Stimulated activated CD4-positive, alpha-beta T cell treated with anti-CD3 and anti-CD28 coated beads, Interleukin-2, amount 100 ng/mL, for 24 hours (primary cell): ENCODE measurements around the gene PRKAG2.

Source experiments
- DNase-seq, 2 donors: peaks; one replicate each; pipeline ENCODE4 v3.0.0-alpha.2; 2020

Gene PRKAG2

GRCh38 chr7:151721236-151721635, 155.7 kb downstream of the PRKAG2 start:
- no peak for DNase-seq

GRCh38 chr7:151720280-151720679, 156.6 kb downstream of the PRKAG2 start:
- no peak for DNase-seq

DNA sequence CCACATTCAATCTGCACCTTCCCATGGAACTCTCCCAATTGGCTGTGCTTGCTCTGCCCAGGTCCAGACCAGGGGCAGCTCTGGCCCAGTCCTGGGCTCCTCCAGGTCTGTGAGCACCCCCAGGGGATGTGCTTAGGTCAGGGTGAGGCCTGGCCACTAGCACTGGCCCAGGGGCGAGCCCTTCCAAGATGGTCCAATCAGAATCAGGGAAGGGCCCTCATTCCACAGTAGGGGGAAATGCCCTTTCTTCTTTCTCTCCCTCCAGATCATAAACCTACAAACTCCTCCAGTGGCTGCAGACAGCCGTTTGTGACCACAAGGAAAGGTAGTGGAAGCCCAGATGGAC, 157.0 kb downstream of the PRKAG2 start:
- no peak for DNase-seq

DNA sequence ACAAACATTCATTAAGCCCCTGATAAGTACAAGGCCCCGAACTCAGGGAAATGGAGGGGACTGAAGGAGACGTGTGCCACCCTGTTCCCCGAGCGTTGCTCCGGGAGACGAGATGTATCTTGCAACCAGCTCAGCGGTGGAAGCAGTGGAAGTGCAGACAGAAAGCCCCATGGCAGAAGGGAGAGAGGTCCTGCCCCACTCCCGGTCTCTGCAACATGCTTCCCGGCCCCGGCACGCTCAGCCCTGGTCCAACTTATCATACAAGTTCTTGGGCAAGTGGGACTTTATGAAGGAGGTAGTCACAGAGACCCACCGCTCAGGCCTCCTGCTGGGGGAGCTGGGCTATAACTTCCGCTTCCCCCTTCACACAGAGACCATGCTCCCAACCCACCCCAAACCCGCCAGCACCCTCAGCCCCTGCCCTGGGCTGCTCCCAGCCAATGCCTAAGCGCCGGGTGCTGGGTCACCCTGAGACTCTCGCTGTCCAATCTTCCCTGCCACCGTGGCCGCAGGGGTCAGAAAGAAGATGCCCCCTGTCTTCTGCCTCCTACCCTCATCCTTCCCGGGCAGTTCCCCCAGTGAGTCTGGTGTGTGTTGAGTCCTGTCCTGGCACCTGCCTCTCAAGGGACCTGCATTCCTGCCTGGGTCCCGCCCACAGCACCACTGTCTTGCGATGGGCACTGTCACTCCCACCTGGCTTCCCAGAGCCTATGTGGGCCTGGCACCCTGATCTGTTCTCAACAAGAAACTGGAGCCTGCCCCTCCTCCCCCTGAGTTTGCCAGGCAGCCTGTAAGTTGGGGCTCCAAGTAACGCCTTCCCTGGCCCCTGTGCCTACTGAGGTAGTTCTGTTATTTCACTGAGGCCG, 157.7 kb downstream of the PRKAG2 start:
- no peak for DNase-seq

DNA sequence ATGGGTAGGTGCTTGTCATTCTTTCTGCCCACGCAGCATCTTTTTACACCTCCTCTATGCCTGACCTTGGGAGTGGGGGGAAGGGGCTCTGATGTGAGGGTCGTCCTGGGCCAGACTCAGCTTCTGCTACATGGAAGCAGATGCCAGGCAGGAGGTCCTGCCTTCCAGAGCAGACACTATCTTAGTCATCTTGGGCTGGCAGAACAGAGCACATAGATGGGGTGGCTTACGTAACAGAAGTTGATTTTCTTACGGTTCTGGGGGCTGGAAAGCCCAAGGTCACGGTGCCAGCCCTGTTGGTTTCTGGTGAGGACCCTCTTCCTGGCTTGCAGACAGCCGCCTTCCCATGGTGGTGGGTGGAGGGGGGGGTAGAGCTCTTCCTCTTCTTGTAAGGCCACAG, 159.0 kb downstream of the PRKAG2 start:
- DNase-seq: no peak

- DNase-seq: no peak
Observed at GRCh38 chr7:151717415-151717814, 159.5 kb downstream of the PRKAG2 start.

- no peak for DNase-seq
Observed at GRCh38 chr7:151716323-151716722, 160.6 kb downstream of the PRKAG2 start.

DNA sequence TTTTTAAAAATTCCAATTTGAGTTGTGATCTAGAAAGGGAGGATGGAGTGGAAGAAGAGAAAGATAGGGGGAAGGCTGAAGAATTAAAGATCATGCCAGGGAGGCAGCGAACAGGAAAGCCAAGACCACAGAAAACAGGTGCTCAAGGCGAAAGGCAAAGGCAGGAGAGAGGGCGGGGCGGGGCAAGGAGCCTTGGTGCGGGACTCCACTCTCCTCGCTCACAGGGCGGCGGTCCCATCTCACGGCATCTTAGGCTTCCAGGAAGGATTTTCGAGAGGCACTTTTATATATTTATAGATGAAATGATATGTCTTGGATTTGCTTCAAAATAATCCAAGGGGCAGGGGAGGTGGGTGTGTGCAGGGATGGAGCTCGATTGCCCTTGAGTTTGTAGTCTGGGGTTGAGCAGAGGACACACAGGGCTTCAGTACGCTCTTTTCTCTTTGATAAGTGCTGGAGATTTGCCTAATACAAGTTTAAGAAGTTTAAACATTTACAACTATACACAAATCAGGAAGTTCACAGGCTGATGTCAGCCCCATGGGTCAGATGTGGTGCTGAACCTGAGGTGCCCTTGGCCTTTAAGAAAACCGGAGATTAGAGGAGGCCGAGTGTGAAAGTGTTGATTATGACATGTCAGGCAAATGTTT, 161.1 kb downstream of the PRKAG2 start:
- DNase-seq: no peak

- no peak for DNase-seq
Observed at GRCh38 chr7:151714201-151714600, 162.7 kb downstream of the PRKAG2 start.

DNA sequence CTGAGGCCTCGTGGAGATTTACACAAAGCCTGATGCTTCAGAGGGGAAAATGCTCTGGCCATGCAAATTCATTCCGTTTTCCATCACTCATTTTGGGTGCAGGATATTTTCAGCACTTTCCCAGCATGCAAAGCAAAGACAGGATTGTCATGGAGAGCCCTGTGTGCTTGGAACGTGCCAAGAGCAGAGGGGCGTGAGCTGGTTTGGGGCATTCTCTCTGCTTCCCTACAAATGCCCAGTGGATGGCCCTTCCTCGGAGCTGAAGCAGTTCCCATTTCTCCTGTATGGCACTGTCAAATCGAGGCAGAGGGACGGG, 164.1 kb downstream of the PRKAG2 start:
- no peak for DNase-seq

DNA sequence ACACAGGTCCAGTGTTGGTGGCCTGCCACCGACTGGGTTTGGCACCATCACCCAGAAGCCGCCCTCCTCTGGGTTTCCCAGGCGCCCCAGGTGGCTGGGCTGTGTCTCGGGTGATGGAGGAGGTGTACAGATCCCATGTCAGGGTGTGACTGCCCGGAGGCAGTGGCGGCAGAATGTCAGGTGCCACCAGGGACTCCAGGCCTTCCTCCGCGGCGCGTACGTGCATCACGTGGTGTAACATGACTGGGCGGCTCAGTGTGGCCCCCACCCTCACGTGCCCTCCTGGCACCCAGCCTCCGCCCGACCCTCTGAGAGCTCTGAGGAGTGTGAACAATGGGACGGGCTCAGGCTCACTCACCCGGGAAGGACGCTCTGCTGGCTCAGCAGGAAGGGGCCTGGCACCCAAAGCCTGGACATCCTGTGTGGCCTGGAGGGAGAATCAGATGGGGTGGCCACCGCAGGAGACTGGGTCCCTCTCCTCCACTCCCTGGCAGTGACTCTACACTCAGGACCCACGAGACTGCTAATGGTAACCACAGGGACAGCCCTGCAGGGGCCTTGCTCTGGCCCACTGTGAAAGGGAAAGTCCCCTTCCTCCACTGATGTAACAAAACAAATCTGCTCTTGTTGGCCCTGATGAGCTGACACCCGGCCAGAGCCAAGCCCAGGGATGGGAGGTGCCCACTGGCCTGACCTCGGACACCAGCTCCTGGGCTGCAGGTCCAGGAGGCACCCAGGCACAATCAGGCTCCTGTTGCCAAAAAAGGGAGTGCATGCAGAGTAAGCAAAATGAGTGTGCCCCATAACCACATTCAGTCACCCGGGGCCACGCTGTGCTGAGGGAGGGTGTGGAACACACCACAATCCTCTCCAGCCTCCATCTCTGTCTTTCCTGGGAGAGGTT, 164.8 kb downstream of the PRKAG2 start:
- no peak for DNase-seq

DNA sequence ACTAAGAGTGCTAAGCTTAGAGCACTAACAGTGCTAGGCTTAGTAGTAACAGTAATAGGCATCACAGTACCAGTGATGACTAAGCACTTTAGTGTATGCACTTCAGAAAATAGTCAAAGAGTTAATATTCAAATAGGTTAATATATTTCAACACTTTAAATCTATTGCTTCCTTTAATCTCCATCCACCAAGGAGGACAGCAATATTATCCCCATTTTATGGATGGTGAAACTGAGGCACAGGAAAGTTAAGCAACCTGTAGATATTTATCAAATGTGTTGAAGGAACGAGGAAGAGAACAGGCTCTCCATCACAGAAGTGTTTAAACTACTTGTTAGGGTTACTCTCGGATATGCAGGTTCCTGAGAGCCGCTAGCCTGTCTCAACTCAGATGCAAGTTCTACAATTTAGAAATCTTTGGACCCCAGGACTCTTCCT, 165.5 kb downstream of the PRKAG2 start:
- no peak for DNase-seq

GRCh38 chr7:151710646-151711434, 166.1 kb downstream of the PRKAG2 start:
- DNase-seq: no peak

DNA sequence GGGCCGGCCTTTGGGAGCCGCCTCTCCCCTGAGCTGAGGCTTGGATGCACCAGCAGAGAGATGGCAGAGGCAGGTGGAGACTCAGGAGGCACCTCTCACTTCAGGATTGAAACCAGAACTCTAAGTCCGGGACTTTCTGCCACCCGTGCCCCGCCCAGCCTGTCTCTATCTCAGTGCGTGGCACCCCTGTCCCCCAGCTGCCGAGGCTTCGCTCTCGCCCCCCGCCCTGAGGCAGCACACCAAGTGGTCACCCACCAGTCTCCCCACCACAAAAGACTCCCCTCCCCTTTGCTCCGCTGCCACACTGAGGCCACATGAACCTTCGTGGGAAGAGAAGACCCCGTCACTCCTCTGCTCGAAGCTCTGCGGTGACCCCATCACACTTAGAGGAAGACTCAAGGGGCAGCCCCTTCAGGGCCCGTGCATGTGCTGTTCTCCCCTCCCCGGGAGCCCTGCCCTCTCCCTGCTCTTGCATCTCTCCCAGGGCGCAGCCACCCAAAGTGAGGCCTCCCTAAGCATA, 166.7 kb downstream of the PRKAG2 start:
- no peak for DNase-seq

DNA sequence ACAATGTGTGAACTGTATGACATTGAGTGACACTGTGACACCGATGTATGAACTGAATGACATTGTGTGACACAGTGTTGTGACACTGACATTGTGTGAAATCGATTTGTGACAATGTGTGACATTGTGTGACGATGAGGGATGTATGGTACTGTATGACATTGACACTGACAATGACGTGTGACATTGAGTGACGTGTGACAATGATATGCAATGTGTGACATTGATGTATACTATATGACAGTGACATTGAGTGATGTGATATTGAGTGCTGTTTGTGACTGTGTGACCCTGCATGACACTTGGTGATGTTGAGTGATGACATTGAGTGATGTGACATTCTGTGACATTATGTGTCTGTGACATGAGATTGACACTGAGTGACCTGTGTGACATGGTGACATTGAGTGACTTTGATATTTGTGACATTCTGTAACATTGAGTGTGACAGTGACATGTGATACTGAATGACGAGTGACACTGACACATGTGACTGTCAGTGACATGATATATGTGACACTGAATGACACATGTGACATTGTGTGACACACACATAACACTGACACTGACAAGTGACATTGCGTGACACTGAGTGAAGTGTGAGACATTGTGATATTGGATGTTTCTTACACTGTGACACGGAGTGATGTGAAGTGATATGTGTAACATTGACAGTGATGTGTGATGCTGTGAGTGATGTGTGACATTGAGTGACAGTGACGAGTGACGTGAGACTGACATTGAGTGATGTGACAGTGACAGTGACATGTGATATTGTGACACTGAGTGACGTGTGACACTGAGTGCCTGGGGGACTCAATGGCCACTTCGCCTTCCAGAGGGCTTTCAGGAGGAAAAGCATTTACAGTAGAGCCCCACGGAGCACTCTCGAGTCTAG, 167.5 kb downstream of the PRKAG2 start:
- no peak for DNase-seq

DNA sequence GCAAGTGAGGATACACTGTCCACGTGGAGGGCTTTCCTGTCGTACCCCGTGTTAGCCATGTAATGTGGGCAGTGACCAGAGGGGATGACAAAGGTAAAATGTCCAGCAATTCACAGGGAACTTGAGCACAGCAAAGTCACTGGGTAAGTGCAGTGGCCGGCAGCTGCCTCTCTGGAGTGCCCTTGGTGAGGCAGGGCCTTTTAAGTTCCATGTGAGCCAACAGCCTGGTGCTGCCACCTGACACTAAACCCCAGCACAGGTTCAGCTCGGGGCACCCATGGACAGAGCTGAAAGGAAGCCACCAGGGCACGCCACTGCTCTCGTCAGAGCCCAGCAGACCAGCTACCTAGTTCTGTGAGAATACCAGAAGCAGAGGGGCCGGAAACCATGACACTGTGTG, 168.3 kb downstream of the PRKAG2 start:
- no peak for DNase-seq

DNA sequence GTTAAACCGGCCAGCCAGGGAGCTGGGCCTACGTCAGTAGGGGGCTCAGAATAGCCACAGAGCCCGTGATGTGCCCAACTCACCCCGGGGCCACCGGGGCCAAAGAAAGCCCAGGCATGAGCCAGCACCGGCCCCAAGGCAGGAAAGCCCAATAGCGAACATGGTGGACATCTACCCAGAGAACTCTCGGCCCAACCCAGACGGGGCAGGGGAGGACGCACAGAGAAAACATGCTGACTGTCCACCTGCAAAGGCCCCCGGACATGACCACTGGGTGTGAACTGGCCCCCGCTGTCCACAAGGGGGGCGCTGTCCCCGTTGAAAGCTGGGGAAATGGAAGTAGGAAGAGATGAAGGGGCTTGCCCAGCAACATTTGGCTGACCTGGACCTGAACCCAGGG, 169.2 kb downstream of the PRKAG2 start:
- DNase-seq: no peak

- DNase-seq: no peak
Observed at GRCh38 chr7:151707105-151707469, 169.8 kb downstream of the PRKAG2 start.

GRCh38 chr7:151706277-151707104, 170.4 kb downstream of the PRKAG2 start:
- no peak for DNase-seq

DNA sequence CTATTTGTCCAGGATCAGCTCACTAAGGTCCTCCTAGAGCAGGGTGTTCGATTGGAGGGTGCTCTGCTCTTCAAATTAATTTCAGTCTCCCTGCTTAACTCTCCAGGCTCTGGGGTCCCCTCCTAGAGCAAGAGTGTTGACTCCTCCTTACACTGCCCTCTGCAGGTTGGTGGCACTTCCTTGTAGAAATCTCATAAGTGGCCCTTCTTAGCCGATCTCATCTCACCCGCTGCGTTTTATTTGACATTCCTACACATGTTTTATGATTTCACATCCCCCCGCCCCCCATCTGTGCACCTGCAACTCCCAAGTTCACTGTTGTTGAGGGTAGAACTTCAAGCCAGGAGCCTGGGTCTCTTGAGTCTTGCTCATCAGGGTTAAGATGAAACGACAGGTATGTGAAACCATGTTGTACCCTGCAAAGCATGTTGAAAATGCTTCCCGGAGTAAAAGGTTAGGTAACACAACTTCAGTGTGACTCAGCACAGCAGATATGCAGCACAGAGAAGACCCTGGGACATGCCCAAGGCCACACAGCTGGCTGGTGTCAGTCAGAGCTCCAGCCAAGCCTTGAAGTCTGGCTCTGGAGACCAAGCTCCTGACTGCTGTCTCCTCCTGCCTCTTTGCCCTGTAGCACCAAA, 171.2 kb downstream of the PRKAG2 start:
- DNase-seq: peak in 1 of 2 donors; percentile 24
